Type B pancreatic cell (in vitro differentiated cells): ENCODE results near the gene NUDT8. TPM values are rescaled to one million over a fixed set of nuclear protein-coding genes. Genes with fewer than 3 reads are reported as not detected.

Experiments
- DNase-seq: peaks from one replicate; pipeline ENCODE4 v3.0.0; 2021; ENCODE audit warnings: mixed read lengths; ENCODE audit not compliant: unreplicated experiment; ENCODE audit errors: extremely low spot score
- H3K27ac Mint-ChIP-seq: 2 replicates; pipeline ENCODE4 v1.8.0; 2021; ENCODE audit warnings: mild to moderate bottlenecking, mixed read lengths
- H3K27me3 Mint-ChIP-seq: 2 replicates; pipeline ENCODE4 v1.8.0; 2021; ENCODE audit warnings: mixed read lengths
- H3K36me3 Mint-ChIP-seq: 2 replicates; pipeline ENCODE4 v1.8.0; 2021; ENCODE audit warnings: mixed read lengths
- H3K4me1 Mint-ChIP-seq: one replicate; pipeline ENCODE4 v1.8.0; 2021; ENCODE audit warnings: mixed read lengths; ENCODE audit not compliant: unreplicated experiment
- H3K4me3 Mint-ChIP-seq: 2 replicates; pipeline ENCODE4 v1.8.0; 2021; ENCODE audit warnings: mild to moderate bottlenecking, mixed read lengths
- H3K9me3 Mint-ChIP-seq: 2 replicates; pipeline ENCODE4 v1.8.0; 2021; ENCODE audit warnings: mixed read lengths
- total RNA-seq: library from RNA; stranded (reverse); gene quantifications from 2 replicates; pipeline ENCODE4 v1.2.1, GENCODE V29; 2021; ENCODE audit warnings: low replicate concordance
- TF ChIP-seq, protein P1 (sequence below): fragments of 200-600 bp; sonication (generic); conservative IDR thresholded peaks from 2 replicates; pipeline ENCODE4 v1.5.0; 2021; ENCODE audit warnings: antibody characterized with exemption, mild to moderate bottlenecking

NUDT8 gene
- total RNA-seq, 1 donor from 2014 or later = 10.3 TPM

GRCh38 chr11:67632175-67632981 is 2.6 kb upstream of the NUDT8 start:
- no peaks in the 10 kb centered on the region for H3K27me3 Mint-ChIP-seq
- TF ChIP-seq, protein P1, sequence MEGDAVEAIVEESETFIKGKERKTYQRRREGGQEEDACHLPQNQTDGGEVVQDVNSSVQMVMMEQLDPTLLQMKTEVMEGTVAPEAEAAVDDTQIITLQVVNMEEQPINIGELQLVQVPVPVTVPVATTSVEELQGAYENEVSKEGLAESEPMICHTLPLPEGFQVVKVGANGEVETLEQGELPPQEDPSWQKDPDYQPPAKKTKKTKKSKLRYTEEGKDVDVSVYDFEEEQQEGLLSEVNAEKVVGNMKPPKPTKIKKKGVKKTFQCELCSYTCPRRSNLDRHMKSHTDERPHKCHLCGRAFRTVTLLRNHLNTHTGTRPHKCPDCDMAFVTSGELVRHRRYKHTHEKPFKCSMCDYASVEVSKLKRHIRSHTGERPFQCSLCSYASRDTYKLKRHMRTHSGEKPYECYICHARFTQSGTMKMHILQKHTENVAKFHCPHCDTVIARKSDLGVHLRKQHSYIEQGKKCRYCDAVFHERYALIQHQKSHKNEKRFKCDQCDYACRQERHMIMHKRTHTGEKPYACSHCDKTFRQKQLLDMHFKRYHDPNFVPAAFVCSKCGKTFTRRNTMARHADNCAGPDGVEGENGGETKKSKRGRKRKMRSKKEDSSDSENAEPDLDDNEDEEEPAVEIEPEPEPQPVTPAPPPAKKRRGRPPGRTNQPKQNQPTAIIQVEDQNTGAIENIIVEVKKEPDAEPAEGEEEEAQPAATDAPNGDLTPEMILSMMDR = no peak
- no peaks in the 10 kb centered on the region for H3K9me3 Mint-ChIP-seq
- no peak for DNase-seq
- peak overlapping the region; percentile 78 for H3K4me3 Mint-ChIP-seq
- no peaks in the 10 kb centered on the region for H3K36me3 Mint-ChIP-seq
- H3K4me1 Mint-ChIP-seq = no peaks in the 10 kb centered on the region
- peak overlapping the region; percentile 51 for H3K27ac Mint-ChIP-seq

DNA sequence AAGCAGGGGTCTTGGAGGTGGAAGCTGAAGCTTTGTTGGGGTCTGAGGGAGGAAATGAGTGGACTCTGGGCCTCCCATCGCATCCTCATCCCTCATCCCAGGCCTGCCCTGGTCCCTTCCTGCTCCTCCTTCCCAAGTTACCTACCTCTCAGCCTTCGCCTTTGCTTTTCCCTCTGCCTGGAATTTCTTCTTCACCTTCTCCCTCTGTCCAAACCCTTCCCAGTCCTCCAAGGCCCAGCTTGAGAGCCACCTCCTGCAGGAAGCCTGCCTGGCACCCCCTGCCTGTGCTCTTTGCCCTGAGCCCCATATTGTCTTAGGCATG is 2.1 kb upstream of the NUDT8 start:
- no peaks in the 10 kb centered on the region for H3K9me3 Mint-ChIP-seq
- peak overlapping the region; percentile 78 for H3K4me3 Mint-ChIP-seq
- H3K36me3 Mint-ChIP-seq = no peaks in the 10 kb centered on the region
- peak overlapping the region; percentile 51 for H3K27ac Mint-ChIP-seq
- TF ChIP-seq, protein P1 = no peak
- no peaks in the 10 kb centered on the region for H3K27me3 Mint-ChIP-seq
- DNase-seq = no peak
- no peaks in the 10 kb centered on the region for H3K4me1 Mint-ChIP-seq

- H3K4me3 Mint-ChIP-seq = peak overlapping the region; percentile 89
- no peaks in the 10 kb centered on the region for H3K4me1 Mint-ChIP-seq
- H3K27me3 Mint-ChIP-seq = no peaks in the 10 kb centered on the region
- no peaks in the 10 kb centered on the region for H3K9me3 Mint-ChIP-seq
- TF ChIP-seq, protein P1 = no peak
- DNase-seq = no peak
- no peaks in the 10 kb centered on the region for H3K36me3 Mint-ChIP-seq
- peak overlapping the region; percentile 89 for H3K27ac Mint-ChIP-seq
Observed at GRCh38 chr11:67631411-67631810, 1.7 kb upstream of the NUDT8 start.

DNA sequence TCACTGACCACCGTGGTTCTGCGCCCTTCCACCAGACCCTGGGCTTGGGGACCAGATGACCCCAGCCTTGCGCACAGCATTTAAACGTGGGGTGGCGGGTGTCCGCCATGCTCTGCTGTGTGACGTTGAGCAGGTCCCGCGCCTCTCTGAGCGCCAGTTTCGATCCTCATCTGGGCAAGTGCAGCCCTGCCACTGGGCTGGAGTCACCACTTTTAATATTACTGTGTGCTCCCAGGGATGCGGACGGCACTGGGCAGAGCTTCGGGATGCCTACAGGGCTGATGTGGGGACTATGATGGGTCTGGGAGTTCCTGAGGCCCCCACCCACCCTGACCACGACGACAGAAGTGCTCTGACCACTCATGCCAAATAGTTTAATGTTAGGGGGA is 1.2 kb upstream of the NUDT8 start:
- Mint-ChIP-seq H3K27me3 (no peaks in the 10 kb centered on the region), H3K36me3 (no peaks in the 10 kb centered on the region), H3K27ac (peak overlapping the region; percentile 89), H3K4me3 (peak overlapping the region; percentile 89), H3K4me1 (no peaks in the 10 kb centered on the region), H3K9me3 (no peaks in the 10 kb centered on the region)
- no peak for DNase-seq
- TF ChIP-seq, protein P1 = peak; percentile 12

- Mint-ChIP-seq H3K4me3 (peak overlapping the region; percentile 89), H3K27me3 (no peaks in the 10 kb centered on the region), H3K9me3 (no peaks in the 10 kb centered on the region), H3K36me3 (no peaks in the 10 kb centered on the region), H3K4me1 (no peaks in the 10 kb centered on the region), H3K27ac (peak overlapping the region; percentile 89)
- DNase-seq = peak; percentile 99
- TF ChIP-seq, protein P1 = peak; percentile 86
Observed at GRCh38 chr11:67630228-67630942, 648 bp upstream of the NUDT8 start.
